RWPE1 (cell line): ENCODE measurements around the gene BRDT.

Source experiments
- CTCF ChIA-PET: fragments of 350-600 bp; sonication (Branson Sonifier 250); formaldehyde crosslinking; extraction: SDS; loops from one replicate; lab custom pipeline; 2021; lab: Yijun Ruan, JAX
- POLR2A ChIA-PET: fragments of 400-600 bp; formaldehyde crosslinking; extraction: SDS; loops from one replicate; lab custom pipeline; 2020; ENCODE audit warnings: antibody characterized with exemption; ENCODE audit not compliant: low non-redundant PET; lab: Yijun Ruan, JAX
- DNase-seq: peaks from one replicate; pipeline ENCODE4 v3.0.0; 2012; ENCODE audit warnings: low spot score
- H3K27ac ChIP-seq: fragments of 450-650 bp; 2 replicates; pipeline ENCODE4 v1.5.1; 2017
- TF ChIP-seq, protein P1 (sequence below): fragments of 450-650 bp; conservative IDR thresholded peaks from 2 replicates; pipeline ENCODE4 v1.5.1; 2017; ENCODE audit warnings: low read depth, mild to moderate bottlenecking

BRDT gene

DNA sequence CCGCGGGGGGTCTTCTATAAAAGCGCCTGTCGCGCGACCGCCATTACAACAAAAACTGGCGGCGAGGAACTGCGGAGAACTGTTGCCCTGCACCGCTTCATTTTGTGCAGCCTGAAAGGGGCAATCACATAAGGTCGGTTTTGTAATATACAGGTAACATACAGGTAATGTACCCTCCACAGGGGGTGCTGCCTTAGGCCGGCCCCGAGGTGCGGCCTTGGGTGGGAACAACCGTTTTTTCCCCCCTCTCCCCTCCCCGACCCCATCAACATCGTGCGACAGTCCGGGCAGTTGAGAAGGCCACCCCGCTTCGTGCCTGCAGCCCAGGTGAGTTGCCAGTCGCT lies at the start of gene BRDT:
TSS of gene BRDT (plus strand) at position 46 of the 344 bp plus-strand sequence. CDS start 13,354 bp downstream, outside the sequence.
- TF ChIP-seq, protein P1, sequence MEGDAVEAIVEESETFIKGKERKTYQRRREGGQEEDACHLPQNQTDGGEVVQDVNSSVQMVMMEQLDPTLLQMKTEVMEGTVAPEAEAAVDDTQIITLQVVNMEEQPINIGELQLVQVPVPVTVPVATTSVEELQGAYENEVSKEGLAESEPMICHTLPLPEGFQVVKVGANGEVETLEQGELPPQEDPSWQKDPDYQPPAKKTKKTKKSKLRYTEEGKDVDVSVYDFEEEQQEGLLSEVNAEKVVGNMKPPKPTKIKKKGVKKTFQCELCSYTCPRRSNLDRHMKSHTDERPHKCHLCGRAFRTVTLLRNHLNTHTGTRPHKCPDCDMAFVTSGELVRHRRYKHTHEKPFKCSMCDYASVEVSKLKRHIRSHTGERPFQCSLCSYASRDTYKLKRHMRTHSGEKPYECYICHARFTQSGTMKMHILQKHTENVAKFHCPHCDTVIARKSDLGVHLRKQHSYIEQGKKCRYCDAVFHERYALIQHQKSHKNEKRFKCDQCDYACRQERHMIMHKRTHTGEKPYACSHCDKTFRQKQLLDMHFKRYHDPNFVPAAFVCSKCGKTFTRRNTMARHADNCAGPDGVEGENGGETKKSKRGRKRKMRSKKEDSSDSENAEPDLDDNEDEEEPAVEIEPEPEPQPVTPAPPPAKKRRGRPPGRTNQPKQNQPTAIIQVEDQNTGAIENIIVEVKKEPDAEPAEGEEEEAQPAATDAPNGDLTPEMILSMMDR, result no peak
- no peak for DNase-seq
- POLR2A ChIA-PET, result no interaction called here
- no peak within 1 kb of the TSS for H3K27ac ChIP-seq
- CTCF ChIA-PET, result interaction anchor here (0.6 kb wide), 1 partner anchor 66 kb away, joined by 3 read pairs; no protein-coding TSS in a partner anchor

DNA sequence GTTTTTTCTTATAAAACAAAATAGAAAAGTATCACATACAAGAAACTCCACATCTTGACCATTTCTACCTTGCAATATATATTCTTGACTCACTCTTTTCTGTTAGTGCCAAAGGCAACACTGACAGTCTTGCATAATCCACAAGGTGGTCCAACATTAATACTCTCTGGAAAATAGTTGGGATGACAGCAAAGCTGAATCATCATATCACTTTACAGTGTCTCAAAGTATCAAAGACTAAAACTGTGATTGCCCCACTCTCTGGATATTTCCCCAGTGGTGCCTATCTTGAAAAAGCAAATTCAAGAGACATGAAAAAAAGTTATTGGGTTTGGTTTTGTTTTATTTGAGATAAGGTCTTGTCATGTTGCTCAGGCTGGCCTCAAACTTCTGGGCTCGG lies 48.6 kb upstream of the BRDT start:
- H3K27ac ChIP-seq, result peak overlapping the region; percentile 92
- ChIA-PET CTCF (interaction anchor here (1.0 kb wide), 2 partner anchors 11 to 398 kb away, joined by 3 to 4 read pairs; no protein-coding TSS in a partner anchor), POLR2A (no interaction called here)
- TF ChIP-seq, protein P1, result no peak
- peak; percentile 82 for DNase-seq

DNA sequence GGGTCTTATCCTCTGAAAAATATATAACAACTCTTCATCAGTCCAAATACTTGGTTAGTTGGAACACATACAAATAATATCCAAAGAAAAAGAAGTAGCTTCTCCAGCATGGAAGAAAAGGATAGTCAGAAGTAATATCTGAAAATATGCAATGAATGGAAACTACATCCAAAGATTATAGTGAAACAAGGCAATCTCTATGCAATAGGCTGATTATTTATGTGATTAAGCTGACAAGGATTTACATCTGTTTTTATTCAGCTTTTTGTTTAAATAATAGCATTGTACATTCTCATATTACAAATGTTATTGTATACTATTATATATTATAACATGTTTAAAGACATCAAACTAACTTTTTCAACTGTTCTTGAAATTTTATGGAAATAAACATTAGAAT lies 48.0 kb upstream of the BRDT start:
- TF ChIP-seq, protein P1, result no peak
- POLR2A ChIA-PET, result no interaction called here
- no peak for DNase-seq
- CTCF ChIA-PET, result interaction anchor here (0.6 to 1.0 kb wide), 2 partner anchors 112 to 399 kb away, joined by 3 to 4 read pairs; no protein-coding TSS in a partner anchor
- H3K27ac ChIP-seq, result no peak overlapping the region

DNA sequence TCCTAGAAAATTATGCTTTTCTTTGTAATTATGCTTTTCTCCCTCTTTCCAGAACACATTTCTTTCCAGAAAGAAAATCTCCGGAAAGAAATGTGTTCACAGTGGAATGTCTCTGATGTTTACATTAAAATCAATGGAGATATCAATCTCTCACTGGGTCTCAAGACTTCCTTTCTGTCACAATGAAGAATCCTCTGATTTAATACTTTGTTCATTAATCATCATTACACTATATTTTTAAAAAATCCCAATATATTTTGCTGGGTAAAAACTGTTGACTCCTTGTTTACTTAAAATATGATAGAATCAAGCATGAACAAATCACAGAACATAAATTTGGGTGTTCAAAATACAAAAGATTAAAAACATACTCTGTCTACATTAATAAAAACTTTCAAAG lies 36.9 kb upstream of the BRDT start:
- DNase-seq, result no peak
- TF ChIP-seq, protein P1, result no peak
- ChIA-PET CTCF (no interaction called here), POLR2A (no interaction called here)
- no peak overlapping the region for H3K27ac ChIP-seq

DNA sequence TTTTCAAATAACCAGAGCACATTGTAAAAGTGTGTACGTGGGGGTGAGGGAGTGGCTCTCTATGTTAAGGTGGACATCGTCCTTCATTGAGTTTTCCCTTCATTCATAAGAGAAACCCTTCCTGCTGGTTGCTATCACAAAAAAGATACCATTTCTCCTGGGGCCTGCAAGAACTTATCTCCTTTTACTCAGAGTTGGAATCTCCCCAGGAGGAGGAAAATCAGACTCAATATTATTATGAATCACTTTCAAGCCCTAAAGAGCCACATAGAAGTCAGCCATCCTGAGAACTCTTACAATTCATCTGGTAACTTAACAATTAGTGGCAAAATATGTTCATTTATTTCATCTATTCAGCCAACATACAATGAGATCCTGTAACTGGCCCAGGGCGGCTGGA lies 36.2 kb upstream of the BRDT start:
- H3K27ac ChIP-seq, result no peak overlapping the region
- POLR2A ChIA-PET, result no interaction called here
- CTCF ChIA-PET, result no interaction called here

DNA sequence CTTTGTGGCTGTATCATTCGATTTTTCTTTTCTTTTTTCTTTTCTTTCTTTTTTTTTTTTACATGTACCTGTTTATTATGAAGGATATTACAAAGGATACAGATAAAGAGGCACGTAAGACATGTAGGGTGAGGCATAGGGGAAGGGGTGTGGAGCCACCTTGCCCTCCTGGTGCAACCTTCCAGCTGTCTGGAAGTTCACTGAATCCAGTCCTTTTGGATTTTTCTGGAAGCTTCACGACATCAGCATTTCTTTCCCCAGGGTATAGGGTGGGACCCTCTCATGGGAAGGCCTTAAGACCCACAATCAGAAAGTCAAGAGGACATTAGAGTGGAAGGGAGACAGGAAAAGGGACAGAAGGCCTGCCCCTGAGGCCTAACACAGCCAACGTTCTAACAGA lies 33.2 kb upstream of the BRDT start:
- ChIA-PET POLR2A (no interaction called here), CTCF (interaction anchor here (0.5 kb wide), 1 partner anchor 296 kb away, joined by 7 read pairs; no protein-coding TSS in a partner anchor)
- no peak for DNase-seq
- TF ChIP-seq, protein P1, result no peak
- H3K27ac ChIP-seq, result no peak overlapping the region

More for the DNA sequence above, 36.2 kb upstream of the BRDT start:
- DNase-seq, result no peak
- TF ChIP-seq, protein P1, result no peak
